SK-N-SH (cell line): Measurements from ENCODE around the gene TYMS.

Source experiments
- CTCF ChIP-seq: fragments of 200-600 bp; sonication (generic); IDR thresholded peaks from 2 replicates; pipeline ENCODE4 v1.6.1; 2017; ENCODE audit warnings: antibody characterized with exemption, mild to moderate bottlenecking, moderate library complexity
- EP300 ChIP-seq, 2 experiments: IDR thresholded peaks; 2 replicates each; pipeline versions ENCODE4 v1.4.0 to v1.6.1; 2012; ENCODE audit warnings: borderline replicate concordance in 1 of 2, low read depth in 1 of 2, low read length in 1 of 2
- EZH2phosphoT487 ChIP-seq: fragments of 200-600 bp; sonication (generic); IDR thresholded peaks from 2 replicates; pipeline ENCODE4 v1.6.1; 2017; ENCODE audit warnings: low read depth, mixed run types, mild to moderate bottlenecking, antibody characterized with exemption, moderate library complexity, borderline replicate concordance
- FOXJ3 ChIP-seq: sonication (generic); formaldehyde crosslinking; IDR thresholded peaks from 2 replicates; pipeline ENCODE4 v1.5.1; 2020; ENCODE audit warnings: mild to moderate bottlenecking, missing genetic modification reagents
- GATA2 ChIP-seq: sonication (generic); formaldehyde crosslinking; IDR thresholded peaks from 2 replicates; pipeline ENCODE4 v1.5.0; 2020; ENCODE audit warnings: mild to moderate bottlenecking, missing genetic modification reagents
- JUND ChIP-seq: IDR thresholded peaks from 2 replicates; pipeline ENCODE4 v1.4.0; 2012
- MAX ChIP-seq: IDR thresholded peaks from 2 replicates; pipeline ENCODE4 v1.4.0; 2012; ENCODE audit warnings: low read depth
- NFIC ChIP-seq: IDR thresholded peaks from 2 replicates; pipeline ENCODE4 v1.4.0; 2012; ENCODE audit warnings: borderline replicate concordance
- NRF1 ChIP-seq: IDR thresholded peaks from 2 replicates; pipeline ENCODE4 v1.6.1; 2012; ENCODE audit warnings: low read depth, mild to moderate bottlenecking, low read length
- PBX3 ChIP-seq: IDR thresholded peaks from 2 replicates; pipeline ENCODE4; 2012
- RAD21 ChIP-seq: IDR thresholded peaks from 2 replicates; pipeline ENCODE4 v1.6.1; 2012; ENCODE audit warnings: mild to moderate bottlenecking, low read length
- SMC3 ChIP-seq: IDR thresholded peaks from 2 replicates; pipeline ENCODE4 v1.6.1; 2012; ENCODE audit warnings: low read depth, low read length, improper control_type of control experiment
- TEAD4 ChIP-seq: IDR thresholded peaks from 2 replicates; pipeline ENCODE4 v1.4.0; 2012; ENCODE audit warnings: mild to moderate bottlenecking, borderline replicate concordance; ENCODE audit not compliant: insufficient read depth

GRCh38 chr18:623761-624620, 33.5 kb upstream of the TYMS start:
- TF ChIP-seq CTCF (peak; percentile 67), NRF1 (no peak), EP300 (IDR thresholded peaks at IDR 0.05; ENCODE audit: borderline replicate concordance in 1 of 2, low read depth in 1 of 2, low read length in 1 of 2) (no peak), NFIC (no peak), RAD21 (peak; percentile 72), FOXJ3 (no peak), JUND (no peak), SMC3 (peak; percentile 67), TEAD4 (no peak), GATA2 (no peak), EZH2phosphoT487 (no peak), MAX (no peak), PBX3 (no peak)
